Measurements from ENCODE around the gene PHC2.

DNA sequence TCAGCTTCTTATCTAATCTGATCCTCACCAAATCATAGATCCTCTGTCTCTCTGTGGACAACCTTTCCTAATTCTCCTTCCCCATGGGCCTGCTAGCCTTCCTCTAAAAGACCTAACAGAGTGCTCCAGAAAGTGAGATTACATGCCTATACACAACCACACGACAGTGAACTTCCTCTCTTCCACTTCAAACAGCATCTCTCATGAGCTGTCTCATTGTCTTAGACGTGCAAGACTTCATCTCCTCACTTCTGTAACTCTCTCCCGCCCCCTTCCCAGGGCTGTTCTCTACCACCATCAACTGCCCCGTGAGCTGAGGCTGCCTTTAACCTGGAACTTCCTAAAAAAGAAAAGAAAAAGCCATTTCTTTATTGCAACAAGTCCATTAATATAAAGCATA lies 95.9 kb downstream of the PHC2 start:
- TF ChIP-seq, protein P1, sequence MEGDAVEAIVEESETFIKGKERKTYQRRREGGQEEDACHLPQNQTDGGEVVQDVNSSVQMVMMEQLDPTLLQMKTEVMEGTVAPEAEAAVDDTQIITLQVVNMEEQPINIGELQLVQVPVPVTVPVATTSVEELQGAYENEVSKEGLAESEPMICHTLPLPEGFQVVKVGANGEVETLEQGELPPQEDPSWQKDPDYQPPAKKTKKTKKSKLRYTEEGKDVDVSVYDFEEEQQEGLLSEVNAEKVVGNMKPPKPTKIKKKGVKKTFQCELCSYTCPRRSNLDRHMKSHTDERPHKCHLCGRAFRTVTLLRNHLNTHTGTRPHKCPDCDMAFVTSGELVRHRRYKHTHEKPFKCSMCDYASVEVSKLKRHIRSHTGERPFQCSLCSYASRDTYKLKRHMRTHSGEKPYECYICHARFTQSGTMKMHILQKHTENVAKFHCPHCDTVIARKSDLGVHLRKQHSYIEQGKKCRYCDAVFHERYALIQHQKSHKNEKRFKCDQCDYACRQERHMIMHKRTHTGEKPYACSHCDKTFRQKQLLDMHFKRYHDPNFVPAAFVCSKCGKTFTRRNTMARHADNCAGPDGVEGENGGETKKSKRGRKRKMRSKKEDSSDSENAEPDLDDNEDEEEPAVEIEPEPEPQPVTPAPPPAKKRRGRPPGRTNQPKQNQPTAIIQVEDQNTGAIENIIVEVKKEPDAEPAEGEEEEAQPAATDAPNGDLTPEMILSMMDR (IDR thresholded peaks at IDR 0.05; ENCODE audit: insufficient read depth, low read length, poor library complexity, severe bottlenecking): no peak
- TF ChIP-seq EZH2phosphoT487 (conservative IDR thresholded peaks at IDR 0.05; ENCODE audit: low read length): no peak
